ENCODE measurements around the gene PSMD1.

GRCh38 chr2:231128541-231128940, 71.9 kb downstream of the PSMD1 start:
- TF ChIP-seq EZH2phosphoT487 (IDR thresholded peaks at IDR 0.05): no peak
- TF ChIP-seq CTCF (IDR thresholded peaks at IDR 0.05): no peak
- no peak for TF ChIP-seq EZH2 (IDR thresholded peaks at IDR 0.05)

Measured in neural progenitor cell (in vitro differentiated cells).